B cell (primary cell): ENCODE measurements around the gene RGP1. TPM values are rescaled to one million over a fixed set of nuclear protein-coding genes. Genes with fewer than 3 reads are reported as not detected.

Experiments
- ATAC-seq: fragments of 200-7000 bp; cut with Tn5 transposase; one replicate; pipeline ENCODE4 v1.10.0; 2021; ENCODE audit warnings: low read depth, mild to moderate bottlenecking, moderate number of reproducible peaks, moderate library complexity
- CTCF ChIA-PET: fragments of 350-600 bp; sonication (Branson Sonifier 250); formaldehyde crosslinking; loops from one replicate; lab custom pipeline; 2021; ENCODE audit warnings: antibody characterized with exemption, inconsistent platforms; lab: Charles Lee
- POLR2A ChIA-PET: fragments of 350-600 bp; sonication (Branson Sonifier 250); formaldehyde crosslinking; loops from one replicate; lab custom pipeline; 2021; ENCODE audit warnings: antibody characterized with exemption; lab: Charles Lee
- DNase-seq: peaks from one replicate; pipeline ENCODE4 v3.0.0; 2013
- H2AFZ ChIP-seq: 2 replicates; pipeline ENCODE4 v1.6.1; 2012; ENCODE audit warnings: mild to moderate bottlenecking, low read depth, low read length; ENCODE audit not compliant: insufficient read depth, poor library complexity, severe bottlenecking
- H3K27ac ChIP-seq, 2 donors: 1 replicate in 1 of 2; 2 replicates in 1 of 2; pipeline ENCODE4 v1.5.1; 2012 to 2013; ENCODE audit warnings: low read length in 2 of 2, mild to moderate bottlenecking in 2 of 2, moderate library complexity in 1 of 2
- H3K27me3 ChIP-seq, 4 experiments: fragments of 200-600 bp in 1 of 4; sonication (generic) in 1 of 4; replicated peaks in 1 of 4; 1 replicate in 2 of 4; 2 replicates in 2 of 4; pipeline versions ENCODE4 v1.6.1 to v1.7.0; 2013 to 2016; ENCODE audit warnings: low read length in 3 of 4, mild to moderate bottlenecking in 2 of 4, mixed read lengths in 1 of 4, moderate library complexity in 1 of 4; ENCODE audit not compliant: insufficient read depth in 4 of 4, control insufficient read depth in 3 of 4; ENCODE audit errors: control extremely low read depth in 1 of 4
- H3K36me3 ChIP-seq, 2 experiments: replicated peaks in 1 of 2; 1 replicate in 1 of 2; 2 replicates in 1 of 2; pipeline versions ENCODE4 v1.6.1 to v1.7.1; 2013; ENCODE audit warnings: low read length in 1 of 2; ENCODE audit not compliant: insufficient read depth in 2 of 2, control insufficient read depth in 1 of 2; ENCODE audit errors: control extremely low read depth in 1 of 2, extremely low read depth in 1 of 2
- H3K4me1 ChIP-seq, 2 donors: fragments of 200-600 bp in 1 of 2; sonication (generic) in 1 of 2; 1 replicate in 1 of 2; 2 replicates in 1 of 2; pipeline versions ENCODE4 v1.5.1 to v1.6.1; 2013 to 2017; ENCODE audit warnings: low read length in 2 of 2; ENCODE audit not compliant: control insufficient read depth in 2 of 2, insufficient read depth in 2 of 2
- H3K4me2 ChIP-seq: replicated peaks from 2 replicates; pipeline ENCODE3; 2012; ENCODE audit warnings: mild to moderate bottlenecking, low read depth, low read length; ENCODE audit not compliant: poor library complexity, severe bottlenecking
- H3K4me3 ChIP-seq, 5 experiments: fragments of 200-600 bp in 1 of 5; sonication (generic) in 1 of 5; 1 replicate in 3 of 5; 2 replicates in 2 of 5; pipeline versions ENCODE4 v1.5.1 to v1.7.0; 2011 to 2016; ENCODE audit warnings: low read length in 4 of 5, mild to moderate bottlenecking in 4 of 5, low read depth in 2 of 5, control low read depth in 1 of 5, moderate library complexity in 1 of 5; ENCODE audit not compliant: insufficient read depth in 1 of 5; ENCODE audit errors: control extremely low read depth in 1 of 5, extremely low read depth in 1 of 5
- H3K79me2 ChIP-seq: fragments of 200-600 bp; sonication (generic); one replicate; pipeline ENCODE4 v1.6.0; 2016; ENCODE audit warnings: low read length; ENCODE audit not compliant: control insufficient read depth, insufficient read depth
- H3K9ac ChIP-seq: fragments of 200-600 bp; sonication (generic); 2 replicates; pipeline ENCODE4 v1.6.1; 2017; ENCODE audit warnings: mild to moderate bottlenecking, low read length, moderate library complexity
- H3K9me3 ChIP-seq, 3 donors: one replicate each; pipeline versions ENCODE4 v1.6.1 to v1.7.1; 2013; ENCODE audit warnings: low read length in 2 of 3; ENCODE audit not compliant: control insufficient read depth in 2 of 3, insufficient read depth in 1 of 3; ENCODE audit errors: control extremely low read depth in 1 of 3
- H4K20me1 ChIP-seq: 2 replicates; pipeline ENCODE4 v1.6.0; 2012; ENCODE audit warnings: mild to moderate bottlenecking, low read length; ENCODE audit not compliant: insufficient read depth, control insufficient read depth, poor library complexity, severe bottlenecking
- H3K27ac Mint-ChIP-seq: one replicate; pipeline ENCODE4 v1.8.0; 2021; ENCODE audit warnings: mixed read lengths
- H3K27me3 Mint-ChIP-seq: one replicate; pipeline ENCODE4 v1.8.0; 2021; ENCODE audit warnings: mixed read lengths
- H3K4me1 Mint-ChIP-seq: one replicate; pipeline ENCODE4 v1.8.0; 2021; ENCODE audit warnings: mixed read lengths
- H3K4me3 Mint-ChIP-seq: one replicate; pipeline ENCODE4 v1.8.0; 2021; ENCODE audit warnings: mixed read lengths
- H3K9me3 Mint-ChIP-seq: one replicate; pipeline ENCODE4 v1.8.0; 2022; ENCODE audit warnings: mixed read lengths; ENCODE audit not compliant: insufficient read depth
- EZH2 ChIP-seq: IDR thresholded peaks from 2 replicates; pipeline ENCODE4 v1.6.1; 2012; ENCODE audit warnings: borderline replicate concordance, low read depth, mild to moderate bottlenecking, moderate library complexity, low read length; ENCODE audit not compliant: insufficient read depth, poor library complexity, severe bottlenecking
- WGBS: methylation state at CpG from one replicate; pipeline ENCODE4 v1.1.5; 2013; ENCODE audit warnings: missing lambda C conversion rate; ENCODE audit not compliant: insufficient coverage; 5-methylcytosine and 5-hydroxymethylcytosine counted together
- intact Hi-C: fragments of 100-400 bp; cut with micrococcal nuclease; formaldehyde crosslinking; loops from one replicate; pipeline ENCODE4 v1.10.0; 2022
- polyA plus RNA-seq: library from polyadenylated mRNA; depleted of rRNA; stranded (reverse); fragments of >200 nt; gene quantifications from 2 replicates; pipeline ENCODE4 v1.2.3, GENCODE V29; 2012
- total RNA-seq, 2 donors: library from RNA; stranded (reverse); fragments of 120-200 nt in 1 of 2; gene quantifications; 1 replicate in 1 of 2; 2 replicates in 1 of 2; pipeline versions ENCODE4 v1.2.3 to v1.2.4, GENCODE V29; 2013 to 2022
- TF ChIP-seq, protein P1 (sequence below): fragments of 200-600 bp; IDR thresholded peaks from one replicate; pipeline ENCODE4 v1.8.0; 2022; ENCODE audit warnings: antibody characterized with exemption, mild to moderate bottlenecking

Gene RGP1
- total and polyA plus RNA-seq, 2 donors (not counting 1 experiment from before 2014, with no cell fraction given): 17.6 to 42.3 TPM

DNA sequence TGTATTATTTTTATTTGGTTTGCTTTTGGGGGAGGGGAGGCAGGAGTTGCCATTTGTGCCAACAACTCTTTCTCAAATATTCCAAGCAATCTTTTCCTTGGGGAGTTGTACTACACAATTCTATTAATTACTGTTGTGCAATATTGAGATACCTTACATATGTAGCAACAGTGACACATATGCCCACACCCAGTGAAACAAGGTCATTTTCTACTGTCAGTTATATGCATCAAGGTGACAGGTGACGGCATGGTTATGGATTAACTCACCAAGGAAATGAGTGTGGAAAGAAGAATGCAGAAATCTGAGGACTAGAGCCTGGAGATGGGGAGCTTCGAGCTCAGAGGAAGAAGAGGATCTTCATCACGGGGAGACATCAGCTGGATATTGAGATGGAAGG lies 22.9 kb downstream of the RGP1 start:
- no peaks in the 10 kb centered on the region for H3K9me3 ChIP-seq
- Mint-ChIP-seq H3K27me3 (no peaks in the 10 kb centered on the region), H3K4me1 (peaks cover 15% of the 10 kb centered on the region), H3K9me3 (no peaks in the 10 kb centered on the region), H3K4me3 (no peak overlapping the region), H3K27ac (no peak overlapping the region)
- H3K9ac ChIP-seq: no peak overlapping the region
- no peak overlapping the region for H3K4me3 ChIP-seq
- TF ChIP-seq EZH2: no peak
- TF ChIP-seq, protein P1, sequence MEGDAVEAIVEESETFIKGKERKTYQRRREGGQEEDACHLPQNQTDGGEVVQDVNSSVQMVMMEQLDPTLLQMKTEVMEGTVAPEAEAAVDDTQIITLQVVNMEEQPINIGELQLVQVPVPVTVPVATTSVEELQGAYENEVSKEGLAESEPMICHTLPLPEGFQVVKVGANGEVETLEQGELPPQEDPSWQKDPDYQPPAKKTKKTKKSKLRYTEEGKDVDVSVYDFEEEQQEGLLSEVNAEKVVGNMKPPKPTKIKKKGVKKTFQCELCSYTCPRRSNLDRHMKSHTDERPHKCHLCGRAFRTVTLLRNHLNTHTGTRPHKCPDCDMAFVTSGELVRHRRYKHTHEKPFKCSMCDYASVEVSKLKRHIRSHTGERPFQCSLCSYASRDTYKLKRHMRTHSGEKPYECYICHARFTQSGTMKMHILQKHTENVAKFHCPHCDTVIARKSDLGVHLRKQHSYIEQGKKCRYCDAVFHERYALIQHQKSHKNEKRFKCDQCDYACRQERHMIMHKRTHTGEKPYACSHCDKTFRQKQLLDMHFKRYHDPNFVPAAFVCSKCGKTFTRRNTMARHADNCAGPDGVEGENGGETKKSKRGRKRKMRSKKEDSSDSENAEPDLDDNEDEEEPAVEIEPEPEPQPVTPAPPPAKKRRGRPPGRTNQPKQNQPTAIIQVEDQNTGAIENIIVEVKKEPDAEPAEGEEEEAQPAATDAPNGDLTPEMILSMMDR: no peak
- no peak overlapping the region for H3K4me2 ChIP-seq
- no peak overlapping the region for H3K27ac ChIP-seq
- no peak overlapping the region for H2AFZ ChIP-seq
- ATAC-seq (no peak), DNase-seq (no peak)
- intact Hi-C loops: no loop called here
- peaks cover 6 to 15% of the 10 kb centered on the region in 2 donors for H3K4me1 ChIP-seq
- ChIA-PET POLR2A (no interaction called here), CTCF (interaction anchor here (1.3 to 3.8 kb wide), 3 partner anchors 16 to 42 kb away, joined by 4 to 22 read pairs (median 8); no protein-coding TSS in a partner anchor)
- peaks cover 44% of the 10 kb centered on the region for H4K20me1 ChIP-seq
- H3K79me2 ChIP-seq: peaks cover 53% of the 10 kb centered on the region
- no peaks in the 10 kb centered on the region for H3K27me3 ChIP-seq
- H3K36me3 ChIP-seq: peaks cover 2 to 17% of the 10 kb centered on the region in 2 experiments
- WGBS: 100% methylated on average over 2 of the region's 3 CpGs

DNA sequence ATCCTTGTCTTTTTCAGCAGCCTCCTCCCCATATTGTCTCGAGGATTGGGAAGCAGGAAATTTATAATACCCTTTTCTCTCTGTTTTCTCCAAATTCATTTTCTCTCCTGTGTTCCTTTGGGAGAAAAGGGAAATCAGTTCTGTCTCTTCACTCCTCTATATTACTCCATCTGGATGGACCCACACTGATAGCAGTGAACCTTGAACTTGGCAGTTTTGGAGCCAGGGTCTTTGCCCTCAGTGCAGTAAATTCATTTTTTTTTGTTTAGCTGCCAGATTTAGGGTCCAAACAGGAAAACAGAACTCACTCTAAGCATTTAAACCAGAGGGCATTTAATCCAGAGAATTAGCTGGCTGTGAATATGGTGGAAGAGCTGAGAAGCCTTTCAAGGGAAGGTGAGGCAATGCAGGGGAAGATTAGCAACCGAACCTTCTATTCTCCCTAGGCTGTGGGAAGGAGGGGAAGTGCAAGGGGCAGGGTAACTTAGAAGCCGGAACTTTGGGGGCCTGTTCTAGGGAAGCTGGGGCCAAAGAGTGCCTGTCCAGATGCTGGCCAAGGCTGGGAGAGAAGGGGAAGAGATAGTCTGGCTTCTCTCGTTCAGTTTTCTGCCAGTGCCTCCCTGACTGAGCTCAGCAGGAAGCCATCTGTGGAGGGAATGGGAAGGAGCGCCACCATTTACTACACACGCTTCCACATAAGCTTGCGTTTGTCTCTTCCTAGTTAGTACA lies 26.0 kb downstream of the RGP1 start:
- no peak for DNase-seq
- H2AFZ ChIP-seq: no peak overlapping the region
- H4K20me1 ChIP-seq: peaks cover 14% of the 10 kb centered on the region
- ChIA-PET CTCF (interaction anchor here (0.6 to 2.3 kb wide), 9 partner anchors 8 to 107 kb away, joined by 3 to 15 read pairs (median 4); no protein-coding TSS in a partner anchor), POLR2A (interaction anchor here (1.0 kb wide), 1 partner anchor 18 kb away, joined by 3 read pairs; no protein-coding TSS in a partner anchor)
- no peak for ATAC-seq
- H3K9me3 ChIP-seq: no peaks in the 10 kb centered on the region
- H3K9ac ChIP-seq: no peak overlapping the region
- H3K27ac Mint-ChIP-seq: peak overlapping the region; percentile 85
- peak overlapping the region; percentile 16 for H3K4me3 Mint-ChIP-seq
- no peaks in the 10 kb centered on the region for H3K9me3 Mint-ChIP-seq
- TF ChIP-seq EZH2: no peak
- TF ChIP-seq, protein P1: no peak
- no peak overlapping the region for H3K4me2 ChIP-seq
- WGBS: 28% methylated on average over 2 of the region's 7 CpGs
- H3K4me3 ChIP-seq: no peak overlapping the region
- H3K27me3 Mint-ChIP-seq: no peaks in the 10 kb centered on the region
- peak overlapping the region in 1 of 2 donors; percentile 11 for H3K27ac ChIP-seq
- peaks cover 22% of the 10 kb centered on the region for H3K79me2 ChIP-seq
- peaks cover 15% of the 10 kb centered on the region for H3K4me1 Mint-ChIP-seq
- no peaks in the 10 kb centered on the region for H3K27me3 ChIP-seq
- intact Hi-C loops: no loop called here
- H3K36me3 ChIP-seq: peaks cover 0 to 8% of the 10 kb centered on the region in 2 experiments
- peaks cover 6 to 15% of the 10 kb centered on the region in 2 donors for H3K4me1 ChIP-seq
